ENCODE data around the gene RTP3. TPM values are rescaled to one million over a fixed set of nuclear protein-coding genes. Genes with fewer than 3 reads are reported as not detected.

Gene RTP3
- polyA plus RNA-seq, 2 of the 4 experiments (the other 2 are of a cell fraction): not detected

DNA sequence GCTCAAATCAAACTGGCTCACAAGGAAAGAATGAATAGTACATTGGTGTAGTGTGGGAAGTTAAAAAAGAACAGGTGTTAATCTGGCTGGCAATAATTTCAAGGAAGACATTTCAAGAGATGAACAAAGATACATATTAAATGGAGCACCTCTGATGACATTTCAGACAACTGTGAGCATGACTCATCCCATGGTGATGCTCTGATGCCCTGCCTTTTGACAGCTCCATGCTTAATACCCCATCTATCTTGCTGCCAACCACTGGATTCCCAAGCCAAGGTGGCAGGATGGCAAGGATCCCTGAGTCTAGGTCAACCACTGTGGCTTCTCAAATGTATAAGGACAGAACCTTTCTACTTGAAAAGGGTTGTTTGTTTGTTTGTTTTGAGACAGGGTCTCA, 39.0 kb downstream of the RTP3 start:
- Histone ChIP-seq H3K9me3 (no peaks in the 10 kb centered on the region), H3K4me1 (no peaks in the 10 kb centered on the region; the same call in 2 of the 3 replicates), H3K4me2 (no peak overlapping the region), H3K4me3 (no peak overlapping the region), H3K27ac (no peak overlapping the region)
- POLR2A ChIA-PET: no interaction called here
- no peak for FAIRE-seq
- no peak for ATAC-seq
- CTCF ChIA-PET: interaction anchor here (1.5 to 1.8 kb wide), 2 partner anchors 12 to 22 kb away, joined by 3 to 4 read pairs; no protein-coding TSS in a partner anchor
- no peak for DNase-seq (ENCODE audit: low read depth in 1 of 2, low spot score in 1 of 2)
- TF ChIP-seq SMC3 (IDR thresholded peaks at IDR 0.05) (no peak), EP300 (IDR thresholded peaks at IDR 0.05) (no peak), CBX2 (IDR thresholded peaks at IDR 0.05; ENCODE audit: borderline replicate concordance, low read depth) (no peak), HDAC2 (IDR thresholded peaks at IDR 0.05) (no peak), RAD21 (conservative IDR thresholded peaks at IDR 0.05 in 1 of 2, IDR thresholded peaks at IDR 0.05 in 1 of 2) (no peak), KDM1A (IDR thresholded peaks at IDR 0.05; ENCODE audit: low read depth) (no peak), ZC3H11A (IDR thresholded peaks at IDR 0.05) (no peak), CHD4 (IDR thresholded peaks at IDR 0.05; ENCODE audit: borderline replicate concordance) (no peak), GATA3 (IDR thresholded peaks at IDR 0.05; ENCODE audit: borderline replicate concordance) (no peak), HEYL (CRISPR knock-in tag; IDR thresholded peaks at IDR 0.05) (no peak), SREBF2 (IDR thresholded peaks at IDR 0.05) (no peak)
- TF ChIP-seq, protein P1, sequence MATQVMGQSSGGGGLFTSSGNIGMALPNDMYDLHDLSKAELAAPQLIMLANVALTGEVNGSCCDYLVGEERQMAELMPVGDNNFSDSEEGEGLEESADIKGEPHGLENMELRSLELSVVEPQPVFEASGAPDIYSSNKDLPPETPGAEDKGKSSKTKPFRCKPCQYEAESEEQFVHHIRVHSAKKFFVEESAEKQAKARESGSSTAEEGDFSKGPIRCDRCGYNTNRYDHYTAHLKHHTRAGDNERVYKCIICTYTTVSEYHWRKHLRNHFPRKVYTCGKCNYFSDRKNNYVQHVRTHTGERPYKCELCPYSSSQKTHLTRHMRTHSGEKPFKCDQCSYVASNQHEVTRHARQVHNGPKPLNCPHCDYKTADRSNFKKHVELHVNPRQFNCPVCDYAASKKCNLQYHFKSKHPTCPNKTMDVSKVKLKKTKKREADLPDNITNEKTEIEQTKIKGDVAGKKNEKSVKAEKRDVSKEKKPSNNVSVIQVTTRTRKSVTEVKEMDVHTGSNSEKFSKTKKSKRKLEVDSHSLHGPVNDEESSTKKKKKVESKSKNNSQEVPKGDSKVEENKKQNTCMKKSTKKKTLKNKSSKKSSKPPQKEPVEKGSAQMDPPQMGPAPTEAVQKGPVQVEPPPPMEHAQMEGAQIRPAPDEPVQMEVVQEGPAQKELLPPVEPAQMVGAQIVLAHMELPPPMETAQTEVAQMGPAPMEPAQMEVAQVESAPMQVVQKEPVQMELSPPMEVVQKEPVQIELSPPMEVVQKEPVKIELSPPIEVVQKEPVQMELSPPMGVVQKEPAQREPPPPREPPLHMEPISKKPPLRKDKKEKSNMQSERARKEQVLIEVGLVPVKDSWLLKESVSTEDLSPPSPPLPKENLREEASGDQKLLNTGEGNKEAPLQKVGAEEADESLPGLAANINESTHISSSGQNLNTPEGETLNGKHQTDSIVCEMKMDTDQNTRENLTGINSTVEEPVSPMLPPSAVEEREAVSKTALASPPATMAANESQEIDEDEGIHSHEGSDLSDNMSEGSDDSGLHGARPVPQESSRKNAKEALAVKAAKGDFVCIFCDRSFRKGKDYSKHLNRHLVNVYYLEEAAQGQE (IDR thresholded peaks at IDR 0.05): no peak
- TF ChIP-seq, protein P2, sequence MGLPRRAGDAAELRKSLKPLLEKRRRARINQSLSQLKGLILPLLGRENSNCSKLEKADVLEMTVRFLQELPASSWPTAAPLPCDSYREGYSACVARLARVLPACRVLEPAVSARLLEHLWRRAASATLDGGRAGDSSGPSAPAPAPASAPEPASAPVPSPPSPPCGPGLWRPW (IDR thresholded peaks at IDR 0.05): no peak
- TF ChIP-seq, protein P3, sequence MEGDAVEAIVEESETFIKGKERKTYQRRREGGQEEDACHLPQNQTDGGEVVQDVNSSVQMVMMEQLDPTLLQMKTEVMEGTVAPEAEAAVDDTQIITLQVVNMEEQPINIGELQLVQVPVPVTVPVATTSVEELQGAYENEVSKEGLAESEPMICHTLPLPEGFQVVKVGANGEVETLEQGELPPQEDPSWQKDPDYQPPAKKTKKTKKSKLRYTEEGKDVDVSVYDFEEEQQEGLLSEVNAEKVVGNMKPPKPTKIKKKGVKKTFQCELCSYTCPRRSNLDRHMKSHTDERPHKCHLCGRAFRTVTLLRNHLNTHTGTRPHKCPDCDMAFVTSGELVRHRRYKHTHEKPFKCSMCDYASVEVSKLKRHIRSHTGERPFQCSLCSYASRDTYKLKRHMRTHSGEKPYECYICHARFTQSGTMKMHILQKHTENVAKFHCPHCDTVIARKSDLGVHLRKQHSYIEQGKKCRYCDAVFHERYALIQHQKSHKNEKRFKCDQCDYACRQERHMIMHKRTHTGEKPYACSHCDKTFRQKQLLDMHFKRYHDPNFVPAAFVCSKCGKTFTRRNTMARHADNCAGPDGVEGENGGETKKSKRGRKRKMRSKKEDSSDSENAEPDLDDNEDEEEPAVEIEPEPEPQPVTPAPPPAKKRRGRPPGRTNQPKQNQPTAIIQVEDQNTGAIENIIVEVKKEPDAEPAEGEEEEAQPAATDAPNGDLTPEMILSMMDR (IDR thresholded peaks at IDR 0.05): no peak

DNA sequence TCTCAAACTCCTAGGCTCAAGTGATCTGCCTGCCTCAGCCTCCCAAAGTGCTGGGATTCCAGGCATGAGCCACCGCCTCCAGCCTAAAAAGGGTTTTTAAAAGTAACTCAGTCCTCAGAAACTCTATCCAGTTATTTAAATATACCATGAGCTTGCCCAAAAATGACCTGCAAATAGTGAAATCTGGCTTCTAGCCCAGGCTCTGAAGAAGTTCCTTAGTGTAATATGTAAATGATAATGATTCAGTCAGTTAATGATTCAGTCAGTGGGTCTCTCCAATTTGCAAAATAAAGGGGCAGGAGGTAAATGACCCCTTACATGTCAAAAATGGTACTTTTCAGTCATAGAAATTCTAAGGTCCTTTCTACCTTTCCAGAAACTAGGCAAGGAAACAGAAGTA, 39.5 kb downstream of the RTP3 start:
- Histone ChIP-seq H3K9me3 (no peaks in the 10 kb centered on the region), H3K27ac (no peak overlapping the region), H3K4me2 (no peak overlapping the region), H3K4me1 (no peaks in the 10 kb centered on the region; the same call in 2 of the 3 replicates), H3K4me3 (no peak overlapping the region)
- no peak for FAIRE-seq
- CTCF ChIA-PET: interaction anchor here (1.5 to 1.8 kb wide), 2 partner anchors 12 to 21 kb away, joined by 3 to 4 read pairs; no protein-coding TSS in a partner anchor
- no peak for ATAC-seq
- no peak for DNase-seq (ENCODE audit: low read depth in 1 of 2, low spot score in 1 of 2)
- POLR2A ChIA-PET: no interaction called here
- TF ChIP-seq, protein P4, sequence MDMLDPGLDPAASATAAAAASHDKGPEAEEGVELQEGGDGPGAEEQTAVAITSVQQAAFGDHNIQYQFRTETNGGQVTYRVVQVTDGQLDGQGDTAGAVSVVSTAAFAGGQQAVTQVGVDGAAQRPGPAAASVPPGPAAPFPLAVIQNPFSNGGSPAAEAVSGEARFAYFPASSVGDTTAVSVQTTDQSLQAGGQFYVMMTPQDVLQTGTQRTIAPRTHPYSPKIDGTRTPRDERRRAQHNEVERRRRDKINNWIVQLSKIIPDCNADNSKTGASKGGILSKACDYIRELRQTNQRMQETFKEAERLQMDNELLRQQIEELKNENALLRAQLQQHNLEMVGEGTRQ (IDR thresholded peaks at IDR 0.05): no peak
- TF ChIP-seq MAZ (IDR thresholded peaks at IDR 0.05; ENCODE audit: borderline replicate concordance, low read depth, low read length) (no peak), JUNB (IDR thresholded peaks at IDR 0.05) (no peak), CHD2 (IDR thresholded peaks at IDR 0.05; ENCODE audit: low read length, partially characterized antibody) (no peak), ZSCAN20 (CRISPR knock-in tag; IDR thresholded peaks at IDR 0.05) (no peak), ZFP36 (IDR thresholded peaks at IDR 0.05; ENCODE audit: borderline replicate concordance, partially characterized antibody) (no peak)
- TF ChIP-seq, protein P1 (IDR thresholded peaks at IDR 0.05): no peak
- 0% methylated on average over 1 of the region's 1 CpG for WGBS (ENCODE audit: missing lambda C conversion rate)

All from A549 (cell line).